Epithelial cell of esophagus (primary cell): ENCODE data around the gene GPATCH8.

ENCODE experiments used
- DNase-seq: peaks from one replicate; pipeline ENCODE4 v3.0.0; 2010; ENCODE audit warnings: low read depth
- H3K4me3 ChIP-seq: 2 replicates; pipeline ENCODE4 v1.5.1; 2011; ENCODE audit warnings: mild to moderate bottlenecking, low read length, control low read depth
- TF ChIP-seq, protein P1 (sequence below): IDR thresholded peaks from 2 replicates; pipeline ENCODE4 v1.5.1; 2011; ENCODE audit warnings: low read depth, mild to moderate bottlenecking, low read length, control low read depth, inconsistent platforms; ENCODE audit not compliant: insufficient read depth; ENCODE audit errors: missing control alignments

GPATCH8 gene

DNA sequence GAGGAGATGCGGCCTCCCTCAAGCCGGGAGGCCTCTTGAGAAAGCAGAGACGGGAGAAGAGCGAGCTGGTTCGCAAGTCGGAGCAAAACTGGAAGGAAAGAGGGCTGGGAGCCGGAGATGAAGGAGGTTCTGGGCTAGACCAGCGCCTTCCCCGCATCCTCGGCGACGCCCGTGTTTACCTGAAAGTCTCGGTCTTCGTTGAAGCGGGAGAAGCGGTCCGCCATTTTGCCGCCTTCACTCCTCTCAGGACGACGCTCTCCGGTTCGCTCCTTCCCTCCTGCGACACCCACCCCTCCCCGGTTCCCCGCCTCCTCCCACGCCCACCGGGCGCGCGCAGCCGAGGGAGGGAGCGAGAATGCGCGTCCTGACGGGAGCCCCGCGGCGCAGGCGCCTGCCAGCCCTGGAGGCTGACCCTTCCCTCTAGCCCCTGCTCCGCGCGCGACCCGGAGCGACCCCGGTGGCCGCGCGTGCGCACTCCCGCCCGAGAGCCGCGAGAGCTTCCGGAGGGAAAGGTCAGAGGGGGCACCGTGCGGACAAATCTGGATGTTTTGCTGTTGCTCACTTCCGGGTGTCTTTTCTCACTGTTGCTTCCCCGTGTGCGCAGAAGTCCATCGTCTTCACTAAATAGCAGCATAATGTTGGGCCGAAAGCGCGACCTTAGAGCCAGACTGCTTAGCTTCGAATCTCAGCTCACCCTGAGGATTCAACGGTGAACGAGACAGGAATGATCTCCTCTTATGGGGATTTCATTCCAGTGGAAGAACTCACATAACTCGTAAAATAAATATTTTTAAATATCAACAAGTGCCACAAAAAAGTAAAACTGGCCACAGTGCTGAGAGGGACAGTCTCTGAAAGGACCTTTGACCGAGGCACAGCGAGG, at the start of gene GPATCH8:
GPATCH8 (minus strand) TSS at position 260 of the 883 bp plus-strand sequence; CDS start at position 224, 36 bp downstream.
- H3K4me3 ChIP-seq: peak within 1 kb of the TSS; percentile 68
- TF ChIP-seq, protein P1, sequence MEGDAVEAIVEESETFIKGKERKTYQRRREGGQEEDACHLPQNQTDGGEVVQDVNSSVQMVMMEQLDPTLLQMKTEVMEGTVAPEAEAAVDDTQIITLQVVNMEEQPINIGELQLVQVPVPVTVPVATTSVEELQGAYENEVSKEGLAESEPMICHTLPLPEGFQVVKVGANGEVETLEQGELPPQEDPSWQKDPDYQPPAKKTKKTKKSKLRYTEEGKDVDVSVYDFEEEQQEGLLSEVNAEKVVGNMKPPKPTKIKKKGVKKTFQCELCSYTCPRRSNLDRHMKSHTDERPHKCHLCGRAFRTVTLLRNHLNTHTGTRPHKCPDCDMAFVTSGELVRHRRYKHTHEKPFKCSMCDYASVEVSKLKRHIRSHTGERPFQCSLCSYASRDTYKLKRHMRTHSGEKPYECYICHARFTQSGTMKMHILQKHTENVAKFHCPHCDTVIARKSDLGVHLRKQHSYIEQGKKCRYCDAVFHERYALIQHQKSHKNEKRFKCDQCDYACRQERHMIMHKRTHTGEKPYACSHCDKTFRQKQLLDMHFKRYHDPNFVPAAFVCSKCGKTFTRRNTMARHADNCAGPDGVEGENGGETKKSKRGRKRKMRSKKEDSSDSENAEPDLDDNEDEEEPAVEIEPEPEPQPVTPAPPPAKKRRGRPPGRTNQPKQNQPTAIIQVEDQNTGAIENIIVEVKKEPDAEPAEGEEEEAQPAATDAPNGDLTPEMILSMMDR: no peak
- peak; percentile 91 for DNase-seq

DNA sequence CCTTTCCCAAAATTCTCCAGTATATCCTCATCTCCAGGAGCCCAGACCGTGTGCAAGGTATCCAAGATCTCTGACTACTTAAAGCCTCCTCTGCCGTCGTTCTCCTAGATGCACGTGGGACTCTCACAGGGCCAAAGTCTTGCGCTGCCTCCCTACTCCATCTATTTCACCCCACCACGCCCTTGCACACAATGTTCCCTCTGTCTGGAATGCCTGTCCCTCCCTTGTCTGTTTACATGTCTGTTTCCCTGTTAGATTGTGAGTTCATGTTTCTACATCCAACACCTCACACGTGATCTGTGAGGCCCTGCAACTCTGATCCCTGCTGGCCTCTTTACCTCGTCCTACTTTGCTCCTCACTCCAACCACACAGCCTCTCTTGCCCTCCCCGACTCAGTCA, 49.2 kb upstream of the GPATCH8 start:
- DNase-seq: no peak
- TF ChIP-seq, protein P1: no peak
- no peak overlapping the region for H3K4me3 ChIP-seq

DNA sequence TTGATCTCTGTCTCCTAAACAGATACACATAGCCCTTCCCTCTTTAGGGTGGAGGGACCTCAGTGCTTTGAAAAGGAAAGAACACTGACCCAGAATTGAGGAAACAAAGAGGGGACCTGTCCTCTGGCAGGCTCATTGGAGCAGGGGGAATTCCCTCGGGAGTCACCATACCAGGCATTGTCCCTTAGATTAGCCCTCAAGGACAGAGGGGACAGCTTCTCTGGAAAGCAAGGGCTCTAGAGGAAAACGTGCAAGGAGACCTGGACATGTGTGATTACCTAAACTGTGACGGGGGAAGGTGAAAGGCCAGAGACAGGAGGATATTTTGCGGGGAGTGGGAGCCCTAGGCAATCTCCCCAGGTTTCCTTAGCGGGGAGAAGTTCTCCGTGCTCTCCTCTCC, 46.5 kb upstream of the GPATCH8 start:
- no peak for DNase-seq
- TF ChIP-seq, protein P1: no peak
- H3K4me3 ChIP-seq: no peak overlapping the region

DNA sequence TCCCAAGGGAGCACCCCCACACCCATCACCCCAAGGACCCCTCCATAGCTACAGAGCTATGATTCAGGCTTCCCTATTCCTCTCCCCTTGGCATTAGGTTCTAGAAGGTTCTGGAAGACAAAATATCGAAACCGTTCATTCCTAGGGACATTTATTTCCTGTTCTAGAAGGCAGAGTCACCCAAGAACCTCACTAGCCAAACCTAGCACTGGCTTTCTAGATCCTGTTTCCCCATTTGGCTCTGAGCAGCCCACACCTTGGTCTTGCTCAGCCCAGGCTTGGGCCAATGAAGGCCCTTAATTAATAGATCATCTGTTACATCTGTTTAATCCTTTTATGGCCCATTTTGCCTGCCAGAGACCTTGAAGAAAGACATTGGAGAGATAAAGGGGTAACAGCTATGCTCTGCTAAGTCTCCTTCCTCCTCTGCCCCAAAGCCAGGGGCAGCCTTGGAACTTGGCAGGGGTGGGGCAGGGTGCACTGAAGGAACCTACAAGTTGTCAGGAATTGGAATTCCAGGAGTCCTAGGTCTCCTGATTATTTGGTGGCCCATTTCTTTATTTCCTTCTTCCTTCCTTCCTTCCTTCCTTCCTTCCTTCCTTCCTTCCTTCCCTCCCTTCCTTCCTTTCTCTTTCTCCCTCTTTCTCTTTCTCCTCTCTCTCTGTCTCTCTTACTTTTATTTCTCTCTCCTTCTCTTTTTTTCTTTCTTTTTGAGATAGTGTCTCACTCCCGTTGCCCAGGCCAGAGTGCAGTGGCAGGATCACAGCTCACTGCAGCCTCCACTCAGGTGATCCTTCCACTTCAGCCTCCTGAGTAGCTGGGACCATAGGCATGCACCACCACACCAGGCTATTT, 45.4 kb upstream of the GPATCH8 start:
- no peak for DNase-seq
- TF ChIP-seq, protein P1: no peak
- no peak overlapping the region for H3K4me3 ChIP-seq

DNA sequence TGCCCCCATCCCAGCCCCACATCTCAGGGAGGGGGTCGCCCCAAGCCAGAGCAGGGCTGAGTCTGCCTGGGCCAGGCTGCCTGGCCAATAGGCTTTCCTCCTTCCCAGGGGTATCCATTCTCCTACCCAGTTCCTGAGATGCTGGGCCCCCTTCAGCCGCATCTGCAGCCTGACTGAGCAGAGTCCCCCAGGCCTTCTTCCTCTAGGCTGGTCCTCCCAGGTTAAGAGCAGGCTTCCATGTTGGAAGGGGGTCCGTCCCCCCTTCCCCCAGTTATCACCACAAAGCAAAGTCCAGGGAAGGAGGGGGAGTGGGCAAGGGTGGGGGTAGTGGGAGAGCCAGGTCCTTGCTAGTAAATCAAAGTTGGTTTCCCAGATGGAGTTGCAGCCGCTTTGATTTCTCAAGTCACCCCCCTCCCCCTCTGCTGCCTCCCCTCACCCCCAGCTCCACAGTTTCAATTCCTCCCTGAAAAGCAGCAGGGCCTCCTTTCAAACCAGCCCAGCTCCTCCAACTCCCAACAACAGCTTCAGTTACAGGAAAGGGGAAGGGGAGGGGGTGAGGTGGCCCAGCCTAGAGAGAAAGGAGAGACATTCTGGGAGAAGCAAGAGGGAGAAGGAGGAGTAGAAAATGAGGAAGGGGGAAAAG, 44.5 kb upstream of the GPATCH8 start:
- no peak overlapping the region for H3K4me3 ChIP-seq
- DNase-seq: no peak
- TF ChIP-seq, protein P1: no peak

DNA sequence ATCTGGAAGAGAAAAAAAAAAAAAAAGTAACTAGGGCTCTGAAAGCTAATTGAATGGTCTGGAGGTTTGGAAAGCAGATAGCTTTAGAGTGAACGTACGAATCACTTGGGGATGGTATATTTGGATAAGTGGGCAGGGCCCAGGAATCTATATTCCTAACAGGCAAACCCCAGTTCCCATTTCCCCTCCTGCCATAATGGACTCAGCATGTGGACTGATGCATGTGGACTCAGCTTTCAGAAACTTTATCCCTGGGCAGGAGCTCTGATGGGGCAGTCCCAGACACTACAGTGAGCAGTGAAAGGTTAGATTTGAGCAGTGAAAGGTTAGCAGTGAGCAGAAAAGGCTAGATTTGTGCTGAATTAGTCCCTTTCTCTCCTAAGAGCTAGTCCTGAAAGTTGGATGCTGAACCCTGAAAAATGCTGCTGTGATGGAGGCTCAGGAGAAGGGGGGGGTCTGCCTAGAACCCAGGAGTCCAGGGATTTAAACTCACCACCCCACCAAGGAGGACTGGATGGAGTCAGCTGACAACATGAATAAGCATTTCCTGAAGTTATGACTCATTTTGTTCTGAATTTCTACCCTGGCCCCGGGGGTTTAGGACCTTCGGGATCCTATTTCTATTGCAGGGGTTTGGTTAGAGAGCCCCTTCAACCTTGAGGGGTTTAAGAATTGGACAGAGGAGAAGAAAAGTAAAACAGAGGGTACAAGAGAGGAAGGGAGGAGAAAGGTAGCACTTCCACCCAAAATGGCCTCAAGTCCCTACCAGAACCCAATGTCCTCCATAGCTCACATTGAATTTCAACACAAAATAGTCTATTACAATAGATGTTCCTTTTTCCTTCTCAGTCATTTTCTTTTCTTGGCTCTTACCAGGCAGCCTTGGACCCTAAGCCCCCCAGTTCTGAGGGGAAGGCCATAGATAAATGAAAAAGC, 43.7 kb upstream of the GPATCH8 start:
- no peak overlapping the region for H3K4me3 ChIP-seq
- TF ChIP-seq, protein P1: no peak
- peak; percentile 65 for DNase-seq
